ENCODE data around the gene KIF13A. TPM values are rescaled to one million over a fixed set of nuclear protein-coding genes. Genes with fewer than 3 reads are reported as not detected.

The KIF13A gene
- total and polyA plus RNA-seq, 10 of the 15 experiments (the other 5 are each of a cell fraction or from before 2014, with no cell fraction given) = 0.02 to 0.26 (median 0.13) TPM; not detected in 2

DNA sequence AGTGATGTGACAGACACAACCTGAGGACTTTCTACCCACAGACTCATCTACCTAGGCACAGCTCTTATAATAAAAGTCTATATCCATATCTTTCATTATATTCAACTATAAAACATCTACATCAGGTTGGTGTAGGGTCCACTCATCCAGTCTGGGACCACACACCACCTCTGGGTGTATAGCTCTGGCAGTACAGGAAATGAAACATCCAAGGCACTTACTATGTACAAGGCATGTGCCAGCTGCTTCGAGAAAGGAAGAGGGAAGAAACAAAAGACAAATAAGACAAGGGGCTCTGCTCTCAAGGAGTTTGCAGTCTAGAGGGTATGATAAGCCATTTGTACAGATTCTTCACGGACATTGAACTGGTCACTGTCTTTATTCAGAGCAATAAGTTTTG is 18.6 kb downstream of the KIF13A start:
- no peaks in the 10 kb centered on the region for H4K20me1 ChIP-seq (ENCODE audit: control insufficient read depth, insufficient read depth)
- intact Hi-C loops (cut with micrococcal nuclease; ENCODE audit: unreplicated experiment) = no loop called here
- TF ChIP-seq RAD21 (IDR thresholded peaks at IDR 0.05; ENCODE audit: insufficient read depth, low read depth, low read length) = no peak
- no peak for TF ChIP-seq SUZ12 (IDR thresholded peaks at IDR 0.05; ENCODE audit: unreplicated experiment)
- no peak for TF ChIP-seq NFYB (IDR thresholded peaks at IDR 0.05; ENCODE audit: insufficient read depth, low read depth, low read length)
- TF ChIP-seq, protein P1, sequence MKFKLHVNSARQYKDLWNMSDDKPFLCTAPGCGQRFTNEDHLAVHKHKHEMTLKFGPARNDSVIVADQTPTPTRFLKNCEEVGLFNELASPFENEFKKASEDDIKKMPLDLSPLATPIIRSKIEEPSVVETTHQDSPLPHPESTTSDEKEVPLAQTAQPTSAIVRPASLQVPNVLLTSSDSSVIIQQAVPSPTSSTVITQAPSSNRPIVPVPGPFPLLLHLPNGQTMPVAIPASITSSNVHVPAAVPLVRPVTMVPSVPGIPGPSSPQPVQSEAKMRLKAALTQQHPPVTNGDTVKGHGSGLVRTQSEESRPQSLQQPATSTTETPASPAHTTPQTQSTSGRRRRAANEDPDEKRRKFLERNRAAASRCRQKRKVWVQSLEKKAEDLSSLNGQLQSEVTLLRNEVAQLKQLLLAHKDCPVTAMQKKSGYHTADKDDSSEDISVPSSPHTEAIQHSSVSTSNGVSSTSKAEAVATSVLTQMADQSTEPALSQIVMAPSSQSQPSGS (IDR thresholded peaks at IDR 0.05; ENCODE audit: low read length) = no peak
- TF ChIP-seq BMI1 (IDR thresholded peaks at IDR 0.05; ENCODE audit: borderline replicate concordance) = no peak
- TF ChIP-seq EP300 (IDR thresholded peaks at IDR 0.05; ENCODE audit: borderline replicate concordance in 1 of 2, control insufficient read depth in 1 of 2, low read depth in 2 of 2, low read length in 2 of 2) = no peak
- TF ChIP-seq, protein P2, sequence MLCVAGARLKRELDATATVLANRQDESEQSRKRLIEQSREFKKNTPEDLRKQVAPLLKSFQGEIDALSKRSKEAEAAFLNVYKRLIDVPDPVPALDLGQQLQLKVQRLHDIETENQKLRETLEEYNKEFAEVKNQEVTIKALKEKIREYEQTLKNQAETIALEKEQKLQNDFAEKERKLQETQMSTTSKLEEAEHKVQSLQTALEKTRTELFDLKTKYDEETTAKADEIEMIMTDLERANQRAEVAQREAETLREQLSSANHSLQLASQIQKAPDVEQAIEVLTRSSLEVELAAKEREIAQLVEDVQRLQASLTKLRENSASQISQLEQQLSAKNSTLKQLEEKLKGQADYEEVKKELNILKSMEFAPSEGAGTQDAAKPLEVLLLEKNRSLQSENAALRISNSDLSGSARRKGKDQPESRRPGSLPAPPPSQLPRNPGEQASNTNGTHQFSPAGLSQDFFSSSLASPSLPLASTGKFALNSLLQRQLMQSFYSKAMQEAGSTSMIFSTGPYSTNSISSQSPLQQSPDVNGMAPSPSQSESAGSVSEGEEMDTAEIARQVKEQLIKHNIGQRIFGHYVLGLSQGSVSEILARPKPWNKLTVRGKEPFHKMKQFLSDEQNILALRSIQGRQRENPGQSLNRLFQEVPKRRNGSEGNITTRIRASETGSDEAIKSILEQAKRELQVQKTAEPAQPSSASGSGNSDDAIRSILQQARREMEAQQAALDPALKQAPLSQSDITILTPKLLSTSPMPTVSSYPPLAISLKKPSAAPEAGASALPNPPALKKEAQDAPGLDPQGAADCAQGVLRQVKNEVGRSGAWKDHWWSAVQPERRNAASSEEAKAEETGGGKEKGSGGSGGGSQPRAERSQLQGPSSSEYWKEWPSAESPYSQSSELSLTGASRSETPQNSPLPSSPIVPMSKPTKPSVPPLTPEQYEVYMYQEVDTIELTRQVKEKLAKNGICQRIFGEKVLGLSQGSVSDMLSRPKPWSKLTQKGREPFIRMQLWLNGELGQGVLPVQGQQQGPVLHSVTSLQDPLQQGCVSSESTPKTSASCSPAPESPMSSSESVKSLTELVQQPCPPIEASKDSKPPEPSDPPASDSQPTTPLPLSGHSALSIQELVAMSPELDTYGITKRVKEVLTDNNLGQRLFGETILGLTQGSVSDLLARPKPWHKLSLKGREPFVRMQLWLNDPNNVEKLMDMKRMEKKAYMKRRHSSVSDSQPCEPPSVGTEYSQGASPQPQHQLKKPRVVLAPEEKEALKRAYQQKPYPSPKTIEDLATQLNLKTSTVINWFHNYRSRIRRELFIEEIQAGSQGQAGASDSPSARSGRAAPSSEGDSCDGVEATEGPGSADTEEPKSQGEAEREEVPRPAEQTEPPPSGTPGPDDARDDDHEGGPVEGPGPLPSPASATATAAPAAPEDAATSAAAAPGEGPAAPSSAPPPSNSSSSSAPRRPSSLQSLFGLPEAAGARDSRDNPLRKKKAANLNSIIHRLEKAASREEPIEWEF (IDR thresholded peaks at IDR 0.05; ENCODE audit: insufficient replicate concordance, low read depth, low read length) = no peak
- no peak for TF ChIP-seq CEBPB (IDR thresholded peaks at IDR 0.05; ENCODE audit: borderline replicate concordance in 1 of 2, low read depth in 2 of 2, low read length in 2 of 2)
- TF ChIP-seq RAD51 (IDR thresholded peaks at IDR 0.05) = no peak
- TF ChIP-seq RUNX3 (IDR thresholded peaks at IDR 0.05; ENCODE audit: low read length) = no peak
- no peak for TF ChIP-seq CREM (IDR thresholded peaks at IDR 0.05; ENCODE audit: low read depth)
- no peak for TF ChIP-seq SMAD1 (IDR thresholded peaks at IDR 0.05; ENCODE audit: low read depth, partially characterized antibody)
- RAD21 ChIA-PET (ENCODE audit: unreplicated experiment) = no interaction called here
- no peaks in the 10 kb centered on the region for H3K36me3 ChIP-seq (ENCODE audit: control insufficient read depth in 2 of 2, insufficient read depth in 2 of 2, low read length in 1 of 2)
- DNase-seq (ENCODE audit: low read depth, low spot score) (no peak), FAIRE-seq (no peak), ATAC-seq (no peak)
- H3K9me3 ChIP-seq (replicated peaks; ENCODE audit: control insufficient read depth, insufficient read depth, low read length) = no peaks in the 10 kb centered on the region
- POLR2A ChIA-PET = no interaction called here
- WGBS (ENCODE audit: insufficient coverage, insufficient replicate concordance, low lambda C conversion rate, missing lambda C conversion rate) = 34% methylated on average over 2 of the region's 2 CpGs
- no peak overlapping the region for H3K27ac ChIP-seq (ENCODE audit: control insufficient read depth, insufficient read depth)
- H3K4me1 ChIP-seq (ENCODE audit: control insufficient read depth, insufficient read depth, low read length) = no peaks in the 10 kb centered on the region
- H3K9ac ChIP-seq (ENCODE audit: control insufficient read depth, insufficient read depth, low read length) = no peak overlapping the region
- CTCF ChIA-PET = no interaction called here
- SMC1A ChIA-PET (ENCODE audit: uncharacterized antibody, unreplicated experiment) = no interaction called here
- no peak overlapping the region for H2AFZ ChIP-seq (ENCODE audit: control insufficient read depth, low read depth, low read length)
- no peak overlapping the region for H3K4me2 ChIP-seq (ENCODE audit: control insufficient read depth, insufficient read depth)
- in situ Hi-C loops (cut with MboI) = no loop called here
- H3K4me3 ChIP-seq = no peak overlapping the region
- no peaks in the 10 kb centered on the region for H3K79me2 ChIP-seq (ENCODE audit: control insufficient read depth, insufficient read depth, low read length)
- H3K27me3 ChIP-seq (replicated peaks in 1 of 2; ENCODE audit: control insufficient read depth in 2 of 2, insufficient read depth in 2 of 2, low read length in 1 of 2) = peaks cover 0 to 2% of the 10 kb centered on the region in 2 experiments; a peak in 2 of 4 replicates
- no TSS peak for BruUV-seq (replicated peaks)

All from GM12878 (cell line).